ENCODE results near the gene TICAM1.

Gene TICAM1

GRCh38 chr19:4768934-4769777 is 62.4 kb downstream of the TICAM1 start:
- DNase-seq: peak; percentile 95
